ENCODE measurements around the gene PPIP5K1.

PPIP5K1 gene

GRCh38 chr15:43509660-43510199, 80.3 kb downstream of the PPIP5K1 start:
- Histone ChIP-seq H3K79me2 (ENCODE audit: insufficient read depth, low read depth) (no peaks in the 10 kb centered on the region), H3K36me3 (ENCODE audit: insufficient read depth) (no peaks in the 10 kb centered on the region), H3K27me3 (ENCODE audit: insufficient read depth, low read depth) (0 out of 2 replicates have a peak, but pooled peaks cover 3% of the 10 kb centered on the region), H3K9ac (peak overlapping the region; percentile 72; the same call in 1 of the 2 replicates), H3K27ac (peak overlapping the region; percentile 84), H3K4me1 (ENCODE audit: low read depth, poor library complexity, severe bottlenecking) (peaks cover 26% of the 10 kb centered on the region), H4K20me1 (ENCODE audit: insufficient read depth) (no peaks in the 10 kb centered on the region), H3K4me2 (peak overlapping the region; percentile 85), H3K4me3 (IDR thresholded peaks at IDR 0.05; ENCODE audit: insufficient read depth, low read depth, low read length) (peak overlapping the region; percentile 8), H2AFZ (ENCODE audit: low read depth) (peak overlapping the region; percentile 87; the same call in 1 of the 2 replicates)
- TF ChIP-seq CTCF (conservative IDR thresholded peaks at IDR 0.05; ENCODE audit: low read depth, low read length): no peak

GRCh38 chr15:43508991-43509659, 80.9 kb downstream of the PPIP5K1 start:
- Histone ChIP-seq H3K4me1 (ENCODE audit: low read depth, poor library complexity, severe bottlenecking) (peaks cover 20% of the 10 kb centered on the region), H3K79me2 (ENCODE audit: insufficient read depth, low read depth) (no peaks in the 10 kb centered on the region), H3K36me3 (ENCODE audit: insufficient read depth) (no peaks in the 10 kb centered on the region), H2AFZ (ENCODE audit: low read depth) (peak overlapping the region; percentile 68; the same call in 1 of the 2 replicates), H3K27me3 (ENCODE audit: insufficient read depth, low read depth) (0 out of 2 replicates have a peak, but pooled peaks cover 3% of the 10 kb centered on the region), H3K4me3 (IDR thresholded peaks at IDR 0.05; ENCODE audit: insufficient read depth, low read depth, low read length) (no peak overlapping the region), H3K9ac (no peak overlapping the region), H3K4me2 (peak overlapping the region; percentile 77; the same call in 1 of the 2 replicates), H3K27ac (peak overlapping the region; percentile 84), H4K20me1 (ENCODE audit: insufficient read depth) (no peaks in the 10 kb centered on the region)
- no peak for TF ChIP-seq CTCF (conservative IDR thresholded peaks at IDR 0.05; ENCODE audit: low read depth, low read length)

- no peaks in the 10 kb centered on the region for H4K20me1 ChIP-seq (ENCODE audit: insufficient read depth)
- H3K9ac ChIP-seq: no peak overlapping the region
- H3K27me3 ChIP-seq (ENCODE audit: insufficient read depth, low read depth): 0 out of 2 replicates have a peak, but pooled peaks cover 3% of the 10 kb centered on the region
- no peak overlapping the region for H3K27ac ChIP-seq
- H3K79me2 ChIP-seq (ENCODE audit: insufficient read depth, low read depth): no peaks in the 10 kb centered on the region
- no peak overlapping the region for H3K4me3 ChIP-seq (IDR thresholded peaks at IDR 0.05; ENCODE audit: insufficient read depth, low read depth, low read length)
- TF ChIP-seq CTCF (conservative IDR thresholded peaks at IDR 0.05; ENCODE audit: low read depth, low read length): no peak
- H2AFZ ChIP-seq (ENCODE audit: low read depth): no peak overlapping the region
- no peaks in the 10 kb centered on the region for H3K36me3 ChIP-seq (ENCODE audit: insufficient read depth)
- H3K4me1 ChIP-seq (ENCODE audit: low read depth, poor library complexity, severe bottlenecking): peaks cover 14% of the 10 kb centered on the region
- no peak overlapping the region for H3K4me2 ChIP-seq
Observed at GRCh38 chr15:43508421-43508820, 81.6 kb downstream of the PPIP5K1 start.

GRCh38 chr15:43505738-43506137, 84.3 kb downstream of the PPIP5K1 start:
- Histone ChIP-seq H3K4me2 (no peak overlapping the region), H3K4me3 (IDR thresholded peaks at IDR 0.05; ENCODE audit: insufficient read depth, low read depth, low read length) (no peak overlapping the region), H2AFZ (ENCODE audit: low read depth) (no peak overlapping the region), H3K27ac (no peak overlapping the region), H3K9ac (no peak overlapping the region), H3K4me1 (ENCODE audit: low read depth, poor library complexity, severe bottlenecking) (peaks cover 7% of the 10 kb centered on the region), H3K79me2 (ENCODE audit: insufficient read depth, low read depth) (no peaks in the 10 kb centered on the region), H3K36me3 (ENCODE audit: insufficient read depth) (no peaks in the 10 kb centered on the region), H4K20me1 (ENCODE audit: insufficient read depth) (no peaks in the 10 kb centered on the region), H3K27me3 (ENCODE audit: insufficient read depth, low read depth) (no peaks in the 10 kb centered on the region)
- TF ChIP-seq CTCF (conservative IDR thresholded peaks at IDR 0.05; ENCODE audit: low read depth, low read length): no peak
